Endothelial cell of umbilical vein (primary cell): ENCODE measurements around the gene TRAP1. TPM values are rescaled to one million over a fixed set of nuclear protein-coding genes. Genes with fewer than 3 reads are reported as not detected.

ENCODE experiments used
- BruUV-seq: library from RNA; stranded (reverse); fragments of 400-500 nt; replicated peaks from 2 replicates; lab custom pipeline; 2021; lab: Mats Ljungman, UMichigan
- CTCF ChIA-PET: fragments of 300-600, 350-600 bp; sonication (Branson Sonifier 250); formaldehyde crosslinking; loops from one replicate; lab custom pipeline; 2021; ENCODE audit warnings: antibody characterized with exemption, inconsistent platforms; lab: Charles Lee
- POLR2A ChIA-PET: fragments of 300-600, 350-600 bp; sonication (Branson Sonifier 250); formaldehyde crosslinking; loops from one replicate; lab custom pipeline; 2021; ENCODE audit warnings: antibody characterized with exemption, inconsistent platforms; lab: Charles Lee
- DNase-seq: peaks from one replicate; pipeline ENCODE4 v3.0.0-alpha.2; 2011; ENCODE audit warnings: low read depth, low spot score
- FAIRE-seq: peaks from 2 replicates; lab custom pipeline; 2011; peaks lifted over from hg19 to GRCh38; lab: Jason Lieb, UNC
- H2AFZ ChIP-seq: 2 replicates; pipeline ENCODE4 v1.6.0; 2012; ENCODE audit warnings: low read depth, low read length, control low read depth, inconsistent platforms
- H3K27ac ChIP-seq: 2 replicates; pipeline ENCODE4 v1.5.1; 2011; ENCODE audit warnings: low read depth, mild to moderate bottlenecking, control low read depth, low read length, moderate library complexity; ENCODE audit not compliant: insufficient read depth
- H3K27me3 ChIP-seq, 2 experiments: 2 replicates each; pipeline versions ENCODE4 v1.6.0 to v1.6.1; 2011; ENCODE audit warnings: low read length in 2 of 2, mixed read lengths in 1 of 2; ENCODE audit not compliant: control insufficient read depth in 2 of 2, insufficient read depth in 2 of 2
- H3K36me3 ChIP-seq, 2 experiments: 2 replicates in 1 of 2; 3 replicates in 1 of 2; pipeline ENCODE4 v1.5.1; 2011; ENCODE audit warnings: low read length in 2 of 2, mild to moderate bottlenecking in 1 of 2, moderate library complexity in 1 of 2; ENCODE audit not compliant: control insufficient read depth in 2 of 2, insufficient read depth in 2 of 2; ENCODE audit errors: extremely low read depth in 1 of 2
- H3K4me1 ChIP-seq: 3 replicates; pipeline ENCODE4 v1.5.1; 2011; ENCODE audit warnings: mild to moderate bottlenecking, low read length; ENCODE audit not compliant: control insufficient read depth, insufficient read depth; ENCODE audit errors: extremely low read depth
- H3K4me2 ChIP-seq: 2 replicates; pipeline ENCODE4 v1.6.1; 2011; ENCODE audit warnings: low read length, control low read depth, mixed read lengths; ENCODE audit not compliant: insufficient read depth
- H3K4me3 ChIP-seq, 3 experiments: fragments of 200-600 bp in 1 of 3; sonication (generic), shearing (Covaris generic) in 1 of 3; replicated peaks in 1 of 3; 2 replicates each; pipeline ENCODE4 v1.5.1; 2011 to 2016; ENCODE audit warnings: control low read depth in 3 of 3, low read length in 3 of 3, mild to moderate bottlenecking in 2 of 3, inconsistent platforms in 1 of 3, low read depth in 1 of 3, moderate library complexity in 1 of 3; ENCODE audit not compliant: insufficient read depth in 1 of 3
- H3K79me2 ChIP-seq: 2 replicates; pipeline ENCODE4 v1.6.0; 2012; ENCODE audit warnings: low read length, inconsistent platforms; ENCODE audit not compliant: control insufficient read depth, insufficient read depth
- H3K9ac ChIP-seq: replicated peaks from 2 replicates; pipeline ENCODE3; 2011; ENCODE audit warnings: low read length, control low read depth; ENCODE audit not compliant: insufficient read depth; ENCODE audit errors: extremely low read depth
- H3K9me1 ChIP-seq: replicated peaks from 3 replicates; pipeline ENCODE4 v1.6.0; 2011; ENCODE audit warnings: mild to moderate bottlenecking, low read length; ENCODE audit not compliant: control insufficient read depth, insufficient read depth; ENCODE audit errors: extremely low read depth
- H3K9me3 ChIP-seq: replicated peaks from 2 replicates; pipeline ENCODE4 v1.5.1; 2012; ENCODE audit warnings: low read length, inconsistent platforms; ENCODE audit not compliant: control insufficient read depth, insufficient read depth
- H4K20me1 ChIP-seq: replicated peaks from 2 replicates; pipeline ENCODE3; 2011; ENCODE audit warnings: mild to moderate bottlenecking, low read length; ENCODE audit not compliant: control insufficient read depth, insufficient read depth; ENCODE audit errors: extremely low read depth
- CTCF ChIP-seq, 2 donors: IDR thresholded peaks; 1 replicate in 1 of 2; 2 replicates in 1 of 2; pipeline ENCODE4 v1.5.1; 2011; ENCODE audit warnings: low read length in 2 of 2, mild to moderate bottlenecking in 2 of 2, moderate library complexity in 2 of 2, control low read depth in 1 of 2, inconsistent platforms in 1 of 2, low read depth in 1 of 2; ENCODE audit not compliant: insufficient read depth in 1 of 2; ENCODE audit errors: extremely low read depth in 1 of 2
- EZH2 ChIP-seq: IDR thresholded peaks from 2 replicates; pipeline ENCODE4 v1.6.1; 2012; ENCODE audit warnings: borderline replicate concordance, low read depth, mild to moderate bottlenecking, moderate library complexity, low read length, inconsistent platforms; ENCODE audit not compliant: severe bottlenecking
- FOS ChIP-seq: IDR thresholded peaks from 2 replicates; pipeline ENCODE4 v1.6.1; 2011; ENCODE audit warnings: mild to moderate bottlenecking, low read length, moderate library complexity, borderline replicate concordance; ENCODE audit not compliant: insufficient read depth
- GATA2 ChIP-seq: IDR thresholded peaks from 2 replicates; pipeline ENCODE4 v1.7.0; 2011; ENCODE audit warnings: low read depth, mild to moderate bottlenecking, moderate library complexity, mixed read lengths, low read length; ENCODE audit not compliant: insufficient read length, insufficient read depth
- JUN ChIP-seq: IDR thresholded peaks from 2 replicates; pipeline ENCODE4 v1.6.1; 2011; ENCODE audit warnings: borderline replicate concordance, low read depth; ENCODE audit not compliant: insufficient read length, insufficient read depth
- dilution Hi-C: fragments of 300-500 bp; cut with MboI; formaldehyde crosslinking; loops from one replicate; pipeline ENCODE4 v1.15.0; 2019; ENCODE audit warnings: low sequenced_read_pairs; ENCODE audit not compliant: extremely low pct_ligation_motif_present
- intact Hi-C: fragments of 100-400 bp; cut with micrococcal nuclease; formaldehyde crosslinking; loops from one replicate; pipeline ENCODE4 v1.10.0; 2022
- polyA plus RNA-seq, 4 experiments: library from polyadenylated mRNA; depleted of rRNA in 3 of 4; stranded (reverse) in 3 of 4; unstranded in 1 of 4; fragments of >200 nt; gene quantifications; 2 replicates each; pipeline versions ENCODE4 v1.2.1 to v1.2.3, GENCODE V29; 2011 to 2012; ENCODE audit warnings: missing spikeins in 1 of 4
- total RNA-seq: library from RNA; stranded (reverse); gene quantifications from 2 replicates; pipeline ENCODE4 v1.2.3, GENCODE V29; 2021
- TF ChIP-seq, protein P1 (sequence below): IDR thresholded peaks from 2 replicates; pipeline ENCODE4 v1.6.1; 2011; ENCODE audit not compliant: insufficient read depth, insufficient read length

Gene TRAP1
- total and polyA plus RNA-seq, 2 donors (not counting 3 experiments of a cell fraction or from before 2014, with no cell fraction given), result 95.6 to 102 TPM

DNA sequence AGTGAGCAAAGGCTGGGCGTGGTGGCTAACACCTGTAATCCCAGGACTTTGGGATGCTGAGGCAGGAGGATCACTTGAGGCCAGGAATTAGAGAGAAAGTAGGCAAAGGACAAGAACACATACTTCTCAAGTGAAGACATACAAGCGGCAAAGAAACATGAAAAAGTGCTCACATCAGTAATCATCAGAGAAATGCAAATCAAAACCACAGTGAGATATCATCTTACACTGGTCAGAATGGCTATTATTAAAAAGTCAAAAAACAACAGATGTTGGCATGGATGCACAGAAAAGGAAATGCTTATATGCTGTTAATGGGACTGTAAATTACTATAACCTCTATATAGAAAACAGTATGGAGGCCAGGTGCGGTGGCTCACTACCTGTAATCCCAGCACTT is 93.7 kb downstream of the TRAP1 start:
- ChIA-PET POLR2A (no interaction called here), CTCF (no interaction called here)
- Histone ChIP-seq H3K4me1 (peaks cover 5% of the 10 kb centered on the region), H3K4me2 (no peak overlapping the region), H3K27me3 (no peaks in the 10 kb centered on the region), H3K9me1 (no peaks in the 10 kb centered on the region), H3K79me2 (no peaks in the 10 kb centered on the region), H3K4me3 (no peak overlapping the region), H3K9me3 (no peaks in the 10 kb centered on the region), H3K36me3 (no peaks in the 10 kb centered on the region), H3K9ac (no peak overlapping the region), H3K27ac (no peak overlapping the region), H2AFZ (no peak overlapping the region), H4K20me1 (no peaks in the 10 kb centered on the region)
- intact Hi-C loops, result no loop called here
- no peak for DNase-seq
- no peak for FAIRE-seq
- TF ChIP-seq GATA2 (no peak), CTCF (IDR thresholded peaks at IDR 0.05; ENCODE audit: extremely low read depth in 1 of 2, insufficient read depth in 1 of 2, low read depth in 1 of 2, low read length in 2 of 2) (no peak), FOS (no peak), JUN (no peak), EZH2 (no peak)
- TF ChIP-seq, protein P1, sequence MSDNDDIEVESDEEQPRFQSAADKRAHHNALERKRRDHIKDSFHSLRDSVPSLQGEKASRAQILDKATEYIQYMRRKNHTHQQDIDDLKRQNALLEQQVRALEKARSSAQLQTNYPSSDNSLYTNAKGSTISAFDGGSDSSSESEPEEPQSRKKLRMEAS, result no peak
- BruUV-seq, result no TSS peak
- dilution Hi-C loops, result no loop called here

- Histone ChIP-seq H3K4me3 (no peak overlapping the region), H3K27ac (no peak overlapping the region), H3K4me2 (no peak overlapping the region), H3K4me1 (no peaks in the 10 kb centered on the region), H3K9me3 (no peaks in the 10 kb centered on the region), H2AFZ (no peak overlapping the region), H4K20me1 (no peaks in the 10 kb centered on the region), H3K9ac (no peak overlapping the region), H3K9me1 (peaks cover 3% of the 10 kb centered on the region), H3K79me2 (peaks cover 10% of the 10 kb centered on the region), H3K36me3 (no peaks in the 10 kb centered on the region), H3K27me3 (no peaks in the 10 kb centered on the region)
- TF ChIP-seq FOS (no peak), EZH2 (no peak)
- CTCF ChIA-PET, result no interaction called here
- FAIRE-seq (no peak), DNase-seq (no peak)
- dilution Hi-C loops (no loop called here), intact Hi-C loops (no loop called here)
- no TSS peak for BruUV-seq
- POLR2A ChIA-PET, result no interaction called here
Measured at GRCh38 chr16:3618769-3619141, 98.6 kb downstream of the TRAP1 start.
